Stimulated activated CD8-positive, alpha-beta memory T cell treated with anti-CD3 and anti-CD28 coated beads, Interleukin-4, amount 100 ng/mL, for 48 hours (primary cell): ENCODE results near the gene CSTF2T.
"Not testable (repeated sequence)": the region's sequence is repeated elsewhere in the genome, so short reads cannot be mapped to it uniquely, and the experiment has no call there.

Source experiments
- DNase-seq: peaks from one replicate; pipeline ENCODE4 v3.0.0-alpha.2; 2020

CSTF2T gene

GRCh38 chr10:51696251-51696650 lies 3.1 kb downstream of the CSTF2T start:
- no peak for DNase-seq

- no peak for DNase-seq
Observed at GRCh38 chr10:51694086-51694768, 5.2 kb downstream of the CSTF2T start.

GRCh38 chr10:51691135-51691534 lies 8.3 kb downstream of the CSTF2T start:
- DNase-seq = no peak

- DNase-seq = no peak
Observed at GRCh38 chr10:51689536-51689935, 9.9 kb downstream of the CSTF2T start.

- DNase-seq = not testable (repeated sequence)
Observed at GRCh38 chr10:51688826-51689225, 10.6 kb downstream of the CSTF2T start.

GRCh38 chr10:51687296-51687695 lies 12.1 kb downstream of the CSTF2T start:
- DNase-seq = no peak

- no peak for DNase-seq
Observed at GRCh38 chr10:51685768-51686167, 13.6 kb downstream of the CSTF2T start.

- DNase-seq = no peak
Observed at GRCh38 chr10:51683031-51683691, 16.2 kb downstream of the CSTF2T start.

- DNase-seq = no peak
Observed at GRCh38 chr10:51679841-51680240, 19.6 kb downstream of the CSTF2T start.

- DNase-seq = no peak
Observed at GRCh38 chr10:51675088-51675487, 24.3 kb downstream of the CSTF2T start.

GRCh38 chr10:51672039-51672535 lies 27.3 kb downstream of the CSTF2T start:
- no peak for DNase-seq

GRCh38 chr10:51669041-51669440 lies 30.4 kb downstream of the CSTF2T start:
- no peak for DNase-seq

- DNase-seq = no peak
Observed at GRCh38 chr10:51668336-51668689, 31.1 kb downstream of the CSTF2T start.

GRCh38 chr10:51667678-51668335 lies 31.6 kb downstream of the CSTF2T start:
- no peak for DNase-seq

GRCh38 chr10:51666456-51666855 lies 32.9 kb downstream of the CSTF2T start:
- DNase-seq = no peak

GRCh38 chr10:51663086-51663485 lies 36.3 kb downstream of the CSTF2T start:
- DNase-seq = no peak

- no peak for DNase-seq
Observed at GRCh38 chr10:51659344-51659743, 40.1 kb downstream of the CSTF2T start.

GRCh38 chr10:51658000-51658399 lies 41.4 kb downstream of the CSTF2T start:
- no peak for DNase-seq

- DNase-seq = no peak
Observed at GRCh38 chr10:51656503-51656902, 42.9 kb downstream of the CSTF2T start.

- no peak for DNase-seq
Observed at GRCh38 chr10:51654918-51655317, 44.5 kb downstream of the CSTF2T start.

- no peak for DNase-seq
Observed at GRCh38 chr10:51653025-51653424, 46.4 kb downstream of the CSTF2T start.

GRCh38 chr10:51651063-51651462 lies 48.3 kb downstream of the CSTF2T start:
- no peak for DNase-seq

- no peak for DNase-seq
Observed at GRCh38 chr10:51649064-51649463, 50.3 kb downstream of the CSTF2T start.
